G401 (cell line): ENCODE data around the gene CEBPB. TPM values are rescaled to one million over a fixed set of nuclear protein-coding genes. Genes with fewer than 3 reads are reported as not detected.
"Not testable (repeated sequence)": the region's sequence is repeated elsewhere in the genome, so short reads cannot be mapped to it uniquely, and the experiment has no call there.

Experiments
- DNase-seq: peaks from one replicate; pipeline ENCODE4 v3.0.0-alpha.2; 2015; ENCODE audit warnings: low spot score
- in situ Hi-C: cut with HindIII; loops from 2 replicates; pipeline ENCODE4 v1.10.0; 2016; ENCODE audit warnings: low sequenced_read_pairs, mixed read lengths
- total RNA-seq: library from RNA; depleted of rRNA; stranded (reverse); fragments of >200 nt; shearing (Covaris generic); gene quantifications from 2 replicates; pipeline ENCODE4 v1.2.3, GENCODE V29; 2014

The CEBPB gene
- total RNA-seq, 1 experiment from 2014 or later, result 24.9 TPM

DNA sequence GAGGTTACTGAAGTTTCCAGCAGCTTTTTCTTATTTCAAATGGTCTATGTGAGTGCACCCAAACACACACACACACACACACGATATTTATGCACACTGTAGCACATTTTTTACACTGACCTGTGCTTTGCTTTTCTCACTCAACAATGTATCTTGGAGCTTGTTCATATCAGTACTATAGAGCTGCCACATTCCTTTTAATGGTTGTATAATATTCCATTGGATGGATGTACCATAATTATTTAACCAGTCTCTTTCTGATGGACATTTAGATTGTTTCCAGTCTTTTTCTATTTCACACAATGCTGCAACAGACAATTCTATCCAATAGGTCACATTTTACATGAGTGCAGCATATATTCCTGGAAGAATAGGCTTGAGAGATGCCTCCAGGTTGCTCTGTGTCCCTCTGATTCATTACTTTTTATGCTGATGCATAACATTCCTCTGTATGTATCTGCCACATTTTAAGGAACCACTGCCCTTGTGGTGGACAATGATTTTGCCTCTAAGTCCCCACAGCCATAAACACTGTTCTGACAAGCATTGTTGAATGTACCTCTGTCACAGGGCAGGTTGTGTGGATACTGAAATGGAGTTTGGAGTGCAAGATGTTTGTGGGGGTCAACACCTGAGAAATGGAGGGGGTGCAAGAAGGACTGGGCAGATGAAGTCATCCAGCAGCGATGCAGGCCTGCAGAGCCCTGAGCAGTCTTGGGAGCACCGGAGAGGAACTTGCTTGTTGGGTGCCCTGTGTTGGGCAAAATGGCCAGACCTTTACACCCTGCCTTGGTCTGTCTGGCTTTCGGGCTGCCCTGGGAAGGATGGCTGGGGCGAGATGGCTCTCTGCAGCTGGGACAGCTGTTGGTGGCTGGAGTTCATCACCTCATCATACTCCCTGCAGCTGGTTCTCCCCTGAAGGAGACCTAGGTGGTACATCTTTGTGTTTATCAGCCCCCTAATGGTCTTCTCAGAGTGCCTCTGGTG lies 13.6 kb downstream of the CEBPB start:
- in situ Hi-C loops, result no loop called here
- no peak for DNase-seq

- no peak for DNase-seq
- in situ Hi-C loops, result no loop called here
Observed at GRCh38 chr20:50207026-50207425, 16.4 kb downstream of the CEBPB start.

DNA sequence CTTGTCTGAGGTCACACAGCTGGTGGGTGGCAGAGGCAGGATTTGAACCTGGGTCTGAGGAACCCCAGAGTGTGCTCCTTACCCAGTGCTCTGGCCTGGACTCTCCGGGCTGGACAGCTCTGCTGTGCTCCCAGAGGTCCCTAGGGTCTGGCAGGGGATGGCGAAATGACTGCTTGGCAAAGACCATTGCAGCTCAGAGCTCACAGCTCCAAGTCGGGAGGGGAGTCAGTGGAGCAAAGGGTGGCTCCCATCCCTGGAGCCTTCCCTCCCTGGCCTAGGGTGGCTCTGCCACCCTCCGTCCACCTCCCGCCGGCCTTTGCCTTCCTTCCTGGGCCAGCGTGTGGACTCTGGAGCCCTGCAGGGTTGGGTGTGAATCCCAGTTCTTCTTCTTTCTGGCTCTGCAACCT lies 17.5 kb downstream of the CEBPB start:
- in situ Hi-C loops, result no loop called here

DNA sequence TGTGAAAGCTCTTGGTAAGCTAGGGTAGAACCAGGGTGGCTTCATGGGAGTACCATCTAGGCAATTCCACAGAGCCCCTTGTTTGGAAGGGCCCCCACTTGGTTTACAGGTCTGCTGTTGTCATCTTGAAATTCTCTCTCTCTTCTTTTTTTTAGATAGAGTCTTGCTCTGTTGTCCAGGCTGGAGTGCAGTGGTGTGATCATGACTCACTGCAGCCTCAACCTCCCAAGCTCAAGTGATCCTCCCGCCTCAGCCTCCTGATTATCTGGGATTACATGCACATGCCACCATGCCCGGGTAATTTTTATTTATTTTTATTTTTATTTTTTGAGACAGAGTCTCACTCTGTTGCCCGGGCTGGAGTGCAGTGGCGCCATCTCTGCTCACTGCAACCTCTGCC lies 18.2 kb downstream of the CEBPB start:
- in situ Hi-C loops, DNase-seq: not testable (repeated sequence)

More for the DNA sequence above, 17.5 kb downstream of the CEBPB start:
- DNase-seq, result no peak

- DNase-seq, result no peak
- in situ Hi-C loops, result no loop called here
Observed at GRCh38 chr20:50210066-50210619, 19.5 kb downstream of the CEBPB start.

DNA sequence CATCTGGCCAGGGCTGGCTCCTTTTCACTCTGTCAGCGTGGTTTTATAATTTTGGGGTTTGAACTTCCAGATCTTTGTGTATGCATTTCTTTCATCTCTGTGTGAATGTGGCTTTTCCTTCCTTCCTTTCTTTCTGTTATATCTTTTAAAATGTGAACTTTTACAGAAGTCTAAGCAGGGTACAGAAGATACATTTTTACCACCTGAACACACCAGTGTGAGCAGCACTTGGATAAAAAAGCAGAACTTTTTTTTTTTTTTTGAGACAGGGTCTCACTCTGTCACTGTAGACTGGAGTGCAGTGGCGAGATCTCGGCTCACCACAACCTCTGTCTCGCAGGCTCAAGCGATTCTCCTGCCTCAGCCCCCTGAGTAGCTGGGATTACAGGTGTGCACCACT lies 20.5 kb downstream of the CEBPB start:
- no peak for DNase-seq
- in situ Hi-C loops, result no loop called here

GRCh38 chr20:50213531-50214106 lies 23.0 kb downstream of the CEBPB start:
- in situ Hi-C loops, result no loop called here
- no peak for DNase-seq

DNA sequence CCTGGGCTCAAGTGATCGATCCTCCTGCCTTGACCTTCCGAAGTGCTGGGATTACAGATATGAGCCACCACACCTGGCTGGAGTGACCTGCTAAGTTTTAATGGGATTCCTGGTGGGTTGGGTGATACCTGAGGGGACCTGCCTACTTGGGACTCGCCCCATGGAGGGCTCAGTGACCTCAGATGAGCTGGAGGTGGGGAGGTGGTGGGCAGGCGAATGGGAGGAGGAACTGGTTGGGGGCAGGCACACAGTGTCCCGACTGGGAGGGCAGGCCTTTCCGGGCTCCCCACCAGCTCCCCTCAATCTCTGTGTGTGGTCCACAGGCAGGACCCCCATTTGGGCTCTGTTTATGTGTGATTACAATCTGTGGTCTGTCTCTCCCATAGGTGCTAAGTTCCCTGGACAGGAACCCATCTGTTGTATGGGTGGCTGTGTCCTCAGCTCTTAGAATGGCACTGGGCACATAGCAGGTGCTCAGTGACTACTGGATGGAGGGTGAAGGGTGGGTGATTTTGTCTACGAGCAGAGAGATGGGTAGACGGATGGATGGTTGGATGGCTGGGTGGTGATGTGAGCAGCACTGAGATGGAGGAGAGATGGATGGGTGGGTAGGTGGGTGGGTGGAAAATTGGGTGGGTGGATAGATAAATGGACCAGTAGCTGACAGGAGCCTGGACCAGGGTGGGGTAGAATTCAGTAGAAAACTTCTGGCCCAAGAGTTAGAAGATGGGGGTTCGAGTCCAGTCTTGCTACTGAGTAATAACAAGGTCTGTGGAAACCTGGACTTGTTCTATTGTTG lies 23.8 kb downstream of the CEBPB start:
- in situ Hi-C loops, result no loop called here
- no peak for DNase-seq

GRCh38 chr20:50215101-50215690 lies 24.6 kb downstream of the CEBPB start:
- no peak for DNase-seq

GRCh38 chr20:50215926-50216325 lies 25.3 kb downstream of the CEBPB start:
- no peak for DNase-seq
- in situ Hi-C loops, result no loop called here

More at GRCh38 chr20:50215101-50215690, 24.6 kb downstream of the CEBPB start:
- in situ Hi-C loops, result no loop called here

GRCh38 chr20:50216543-50217206 lies 26.0 kb downstream of the CEBPB start:
- no peak for DNase-seq
- in situ Hi-C loops, result no loop called here

DNA sequence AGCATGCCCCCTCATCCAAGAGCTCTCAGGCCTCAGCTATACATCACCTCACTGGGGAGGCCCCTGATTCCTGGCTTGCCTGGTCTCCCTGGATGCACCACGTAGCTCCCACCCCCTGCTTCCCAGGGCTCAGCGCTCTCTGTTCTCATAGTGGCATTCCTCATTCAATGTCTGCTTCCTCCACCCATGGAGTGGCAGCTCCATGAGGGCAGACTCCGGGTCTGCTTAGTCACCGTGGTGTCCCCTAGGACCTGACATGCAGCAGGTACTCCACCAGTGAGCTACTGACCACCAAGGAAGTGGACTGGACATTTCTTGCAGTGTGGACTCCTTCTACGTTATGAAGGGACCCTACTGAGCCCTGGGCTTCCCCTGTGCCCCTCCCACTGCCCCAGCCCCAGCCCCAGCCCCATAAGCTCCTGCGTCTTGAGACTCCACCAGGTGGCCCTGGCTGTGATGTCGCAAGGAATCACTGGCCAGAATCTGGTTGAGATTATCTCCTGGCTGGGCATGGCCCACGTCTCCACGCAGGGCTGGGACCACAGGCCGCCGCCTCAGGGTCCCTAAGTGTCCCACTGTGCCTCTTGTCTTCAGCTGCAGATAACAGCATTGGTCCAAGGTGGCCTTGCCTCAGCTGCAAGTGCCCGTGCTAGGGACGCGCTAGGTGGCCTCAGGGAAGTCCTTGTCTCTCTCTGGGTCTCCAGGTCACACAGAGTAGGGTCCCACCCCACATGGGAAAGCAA lies 26.7 kb downstream of the CEBPB start:
- in situ Hi-C loops, result no loop called here
- DNase-seq, result no peak

- DNase-seq, result no peak
- in situ Hi-C loops, result no loop called here
Observed at GRCh38 chr20:50218987-50219435, 28.4 kb downstream of the CEBPB start.

GRCh38 chr20:50219600-50219999 lies 29.0 kb downstream of the CEBPB start:
- in situ Hi-C loops, result no loop called here
- no peak for DNase-seq

GRCh38 chr20:50220093-50220893 lies 29.7 kb downstream of the CEBPB start:
- DNase-seq, result no peak

GRCh38 chr20:50220894-50221365 lies 30.3 kb downstream of the CEBPB start:
- in situ Hi-C loops, result no loop called here
- DNase-seq, result no peak

More at GRCh38 chr20:50220093-50220893, 29.7 kb downstream of the CEBPB start:
- in situ Hi-C loops, result no loop called here
